ENCODE results near the gene FNDC3B. TPM values are rescaled to one million over a fixed set of nuclear protein-coding genes. Genes with fewer than 3 reads are reported as not detected.

The FNDC3B gene
- total RNA-seq, 2 donors from 2014 or later = 27.0 to 41.6 TPM

GRCh38 chr3:172415323-172415722 lies 375.9 kb downstream of the FNDC3B start:
- H3K4me3 Mint-ChIP-seq = no peak overlapping the region
- no peaks in the 10 kb centered on the region for H3K4me1 Mint-ChIP-seq

GRCh38 chr3:172437713-172438112 lies 398.3 kb downstream of the FNDC3B start:
- Mint-ChIP-seq H3K27me3 (peaks cover 44% of the 10 kb centered on the region), H3K4me1 (no peaks in the 10 kb centered on the region), H3K36me3 (ENCODE audit: low read depth) (peaks cover 2% of the 10 kb centered on the region), H3K27ac (no peak overlapping the region), H3K4me3 (no peak overlapping the region)
- no peak for DNase-seq
- no peak for ATAC-seq
- no peaks in the 10 kb centered on the region for H3K9me3 ChIP-seq (ENCODE audit: control insufficient read depth, low read length, poor library complexity, severe bottlenecking)

More at GRCh38 chr3:172415323-172415722, 375.9 kb downstream of the FNDC3B start:
- H3K27me3 Mint-ChIP-seq = peaks cover 48% of the 10 kb centered on the region
- DNase-seq = no peak
- ATAC-seq = no peak
- H3K9me3 ChIP-seq (ENCODE audit: control insufficient read depth, low read length, poor library complexity, severe bottlenecking) = no peaks in the 10 kb centered on the region
- H3K27ac Mint-ChIP-seq = no peak overlapping the region
- H3K36me3 Mint-ChIP-seq (ENCODE audit: low read depth) = peaks cover 2% of the 10 kb centered on the region

DNA sequence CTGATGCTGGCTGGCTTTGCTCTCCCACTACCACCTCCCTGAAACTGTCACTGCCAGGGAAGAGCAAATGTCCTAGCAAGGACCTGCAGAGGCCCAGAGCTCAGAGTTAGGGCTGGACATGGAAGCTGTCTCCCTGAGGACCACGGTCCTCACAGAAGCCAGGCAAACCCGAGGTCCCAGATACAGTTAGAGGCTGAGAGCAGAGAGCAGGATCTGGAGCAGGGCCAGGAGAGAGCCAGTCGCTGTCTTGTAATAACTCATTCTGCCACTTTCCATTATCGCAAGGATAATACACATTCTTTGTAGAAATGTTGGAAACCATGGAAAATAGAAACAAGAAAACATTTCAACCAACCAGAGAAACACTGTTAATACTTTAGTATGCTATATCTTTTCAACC lies 398.8 kb downstream of the FNDC3B start:
- ATAC-seq = no peak
- H3K4me1 Mint-ChIP-seq = no peaks in the 10 kb centered on the region
- H3K4me3 Mint-ChIP-seq = no peak overlapping the region
- H3K27me3 Mint-ChIP-seq = peaks cover 48% of the 10 kb centered on the region
- peaks cover 2% of the 10 kb centered on the region for H3K36me3 Mint-ChIP-seq (ENCODE audit: low read depth)
- no peak for DNase-seq
- no peaks in the 10 kb centered on the region for H3K9me3 ChIP-seq (ENCODE audit: control insufficient read depth, low read length, poor library complexity, severe bottlenecking)
- no peak overlapping the region for H3K27ac Mint-ChIP-seq

GRCh38 chr3:172441581-172441980 lies 402.2 kb downstream of the FNDC3B start:
- DNase-seq (no peak), ATAC-seq (no peak)
- H3K36me3 Mint-ChIP-seq (ENCODE audit: low read depth) = peaks cover 4% of the 10 kb centered on the region
- no peaks in the 10 kb centered on the region for H3K9me3 ChIP-seq (ENCODE audit: control insufficient read depth, low read length, poor library complexity, severe bottlenecking)
- H3K4me3 Mint-ChIP-seq = no peak overlapping the region
- peaks cover 62% of the 10 kb centered on the region for H3K27me3 Mint-ChIP-seq
- H3K4me1 Mint-ChIP-seq = peaks cover 2% of the 10 kb centered on the region
- H3K27ac Mint-ChIP-seq = no peak overlapping the region

DNA sequence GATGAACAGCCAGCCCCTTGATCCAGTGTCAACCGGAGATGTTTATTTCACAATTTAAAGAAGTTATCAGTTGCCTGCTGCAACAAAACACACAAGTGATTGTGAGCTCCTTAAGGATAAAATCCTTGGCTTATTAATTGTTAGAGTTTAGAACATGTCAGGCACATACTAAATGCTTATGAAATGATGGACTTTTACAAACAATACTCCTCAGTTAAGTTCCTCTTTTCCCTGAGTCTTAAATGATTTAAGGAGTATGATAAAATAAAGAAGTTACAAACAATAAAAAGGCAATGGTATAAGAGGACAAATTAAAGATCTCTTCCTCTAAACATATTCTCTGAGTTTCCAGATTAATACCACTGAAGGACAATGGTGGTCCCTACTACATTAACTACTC lies 403.2 kb downstream of the FNDC3B start:
- H3K27me3 Mint-ChIP-seq = peaks cover 68% of the 10 kb centered on the region
- peaks cover 9% of the 10 kb centered on the region for H3K4me1 Mint-ChIP-seq
- H3K9me3 ChIP-seq (ENCODE audit: control insufficient read depth, low read length, poor library complexity, severe bottlenecking) = no peaks in the 10 kb centered on the region
- peaks cover 10% of the 10 kb centered on the region for H3K36me3 Mint-ChIP-seq (ENCODE audit: low read depth)
- H3K4me3 Mint-ChIP-seq = no peak overlapping the region
- no peak overlapping the region for H3K27ac Mint-ChIP-seq
- ATAC-seq = no peak
- no peak for DNase-seq

DNA sequence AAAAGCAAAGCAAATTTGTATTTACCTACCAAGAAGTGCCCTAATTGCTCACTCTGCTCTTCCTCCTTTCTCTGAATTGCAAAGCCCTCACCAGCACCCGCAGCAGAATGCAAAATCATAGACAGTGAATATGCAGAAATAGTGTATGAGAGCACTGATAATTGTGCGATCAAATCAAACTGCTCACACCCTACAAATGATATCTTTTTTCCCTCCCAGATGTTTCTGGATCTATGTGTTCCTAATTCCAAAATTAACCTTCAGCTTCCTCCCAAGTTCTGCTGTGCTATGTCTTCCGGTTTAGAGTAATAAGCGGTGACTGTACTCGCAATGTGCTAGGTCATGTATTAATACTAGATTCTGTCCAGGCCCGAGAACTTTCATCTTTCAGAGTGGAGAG lies 405.4 kb downstream of the FNDC3B start:
- Mint-ChIP-seq H3K4me3 (no peak overlapping the region), H3K36me3 (ENCODE audit: low read depth) (peaks cover 12% of the 10 kb centered on the region), H3K27me3 (peaks cover 70% of the 10 kb centered on the region), H3K4me1 (peaks cover 18% of the 10 kb centered on the region), H3K27ac (no peak overlapping the region)
- no peaks in the 10 kb centered on the region for H3K9me3 ChIP-seq (ENCODE audit: control insufficient read depth, low read length, poor library complexity, severe bottlenecking)
- ATAC-seq (no peak), DNase-seq (no peak)

DNA sequence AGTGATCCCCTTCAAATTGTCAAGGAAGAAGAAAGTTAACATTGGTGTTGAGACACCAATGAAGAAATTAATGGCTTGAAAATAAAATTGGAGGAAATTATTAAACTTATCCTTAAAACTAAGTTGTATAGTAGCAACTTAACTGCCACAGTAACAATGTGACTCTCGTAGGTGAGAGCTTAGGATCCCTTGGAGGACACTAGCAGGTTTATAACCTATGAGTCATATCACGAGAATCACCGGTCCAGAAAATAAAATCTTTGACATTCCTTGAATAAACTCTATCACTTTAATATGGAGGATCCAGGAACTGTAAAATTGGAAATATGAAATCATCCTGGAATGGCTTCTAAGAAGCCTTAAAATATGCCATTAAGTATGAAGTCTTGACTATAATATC lies 406.8 kb downstream of the FNDC3B start:
- no peak overlapping the region for H3K4me3 Mint-ChIP-seq
- peaks cover 14% of the 10 kb centered on the region for H3K36me3 Mint-ChIP-seq (ENCODE audit: low read depth)
- H3K4me1 Mint-ChIP-seq = peaks cover 18% of the 10 kb centered on the region
- H3K27ac Mint-ChIP-seq = no peak overlapping the region
- ATAC-seq = no peak
- no peak for DNase-seq
- peaks cover 75% of the 10 kb centered on the region for H3K27me3 Mint-ChIP-seq
- no peaks in the 10 kb centered on the region for H3K9me3 ChIP-seq (ENCODE audit: control insufficient read depth, low read length, poor library complexity, severe bottlenecking)

DNA sequence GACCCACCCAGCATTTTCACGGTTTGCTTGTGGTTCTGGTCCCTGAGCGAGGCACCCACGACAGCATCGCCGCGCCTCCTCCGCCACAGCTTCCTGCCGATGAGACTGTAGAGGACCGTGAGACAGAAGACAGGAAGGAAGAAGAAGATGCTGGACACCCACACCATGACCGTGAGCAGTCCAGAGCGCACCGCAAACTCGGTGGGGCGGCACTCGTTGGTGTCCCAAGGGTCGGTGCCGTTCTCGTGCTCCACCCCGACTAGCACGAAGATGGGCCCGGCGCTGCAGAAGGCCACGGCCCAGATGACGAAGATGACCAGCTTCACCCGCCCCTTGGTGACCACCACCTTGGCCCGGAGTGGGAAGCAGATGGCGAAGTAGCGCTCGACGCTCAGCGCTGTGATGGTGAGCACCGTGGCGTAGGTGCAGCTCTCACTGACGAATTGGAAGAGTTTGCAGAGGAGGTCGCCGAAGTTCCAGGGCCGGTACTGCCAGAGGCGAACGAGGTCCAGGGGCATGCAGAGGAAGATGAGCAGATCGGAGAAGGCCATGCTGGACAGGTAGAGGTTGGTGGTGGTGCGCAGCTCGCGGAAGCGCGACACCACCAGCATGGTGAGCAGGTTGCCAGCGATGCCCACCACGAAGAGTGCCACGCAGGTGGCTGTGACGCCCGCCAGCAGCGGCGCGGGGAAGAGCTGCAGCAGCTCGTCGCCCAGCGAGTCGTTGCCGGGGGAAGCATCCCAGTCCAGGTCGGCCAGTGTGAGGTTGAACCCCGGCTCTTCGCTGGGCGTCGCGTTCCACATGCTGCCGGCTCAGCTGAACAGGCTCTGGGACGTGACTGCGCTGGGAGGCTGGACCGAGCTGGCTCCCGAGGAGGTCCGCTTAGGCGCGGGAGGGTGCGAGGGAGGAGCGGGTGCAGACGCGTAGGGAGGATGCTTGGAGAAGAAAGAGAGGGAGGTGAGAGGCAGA lies 408.5 kb downstream of the FNDC3B start, which contains the start of gene GHSR:
Gene GHSR, minus strand, starts transcription at position 846 of the 969 bp plus-strand sequence. Its CDS starts 43 bp downstream, at position 803.
- peaks cover 18% of the 10 kb centered on the region for H3K4me1 Mint-ChIP-seq
- peaks cover 3% of the 10 kb centered on the region for H3K9me3 ChIP-seq (ENCODE audit: control insufficient read depth, low read length, poor library complexity, severe bottlenecking)
- H3K27ac Mint-ChIP-seq = no peak within 1 kb of the TSS
- peak; percentile 59 for ATAC-seq
- peaks cover 77% of the 10 kb centered on the region for H3K27me3 Mint-ChIP-seq
- no peak for DNase-seq
- peak within 1 kb of the TSS; percentile 81 for H3K4me3 Mint-ChIP-seq
- peaks cover 14% of the 10 kb centered on the region for H3K36me3 Mint-ChIP-seq (ENCODE audit: low read depth)

- peaks cover 3% of the 10 kb centered on the region for H3K9me3 ChIP-seq (ENCODE audit: control insufficient read depth, low read length, poor library complexity, severe bottlenecking)
- Mint-ChIP-seq H3K27ac (no peak overlapping the region), H3K27me3 (peaks cover 77% of the 10 kb centered on the region), H3K4me1 (peaks cover 18% of the 10 kb centered on the region), H3K36me3 (ENCODE audit: low read depth) (peaks cover 14% of the 10 kb centered on the region), H3K4me3 (peak overlapping the region; percentile 81)
- DNase-seq (no peak), ATAC-seq (no peak)
Observed at GRCh38 chr3:172448661-172449465, 409.5 kb downstream of the FNDC3B start.

- Mint-ChIP-seq H3K27me3 (peaks cover 84% of the 10 kb centered on the region), H3K27ac (no peak overlapping the region), H3K4me1 (peaks cover 18% of the 10 kb centered on the region), H3K4me3 (peak overlapping the region; percentile 37), H3K36me3 (ENCODE audit: low read depth) (peaks cover 14% of the 10 kb centered on the region)
- DNase-seq (no peak), ATAC-seq (peak; percentile 35)
- H3K9me3 ChIP-seq (ENCODE audit: control insufficient read depth, low read length, poor library complexity, severe bottlenecking) = peaks cover 3% of the 10 kb centered on the region
Observed at GRCh38 chr3:172449466-172450149, 410.2 kb downstream of the FNDC3B start.
